GM18870 (cell line): ENCODE measurements around the gene RXRA.

Source experiments
- ATAC-seq: cut with Tn5 transposase; IDR thresholded peaks from one replicate; pipeline ENCODE4 v1.9.1; 2021; ENCODE audit warnings: moderate library complexity; ENCODE audit not compliant: unreplicated experiment

The RXRA gene

GRCh38 chr9:134379831-134380365 lies 53.6 kb downstream of the RXRA start:
- ATAC-seq = no peak

DNA sequence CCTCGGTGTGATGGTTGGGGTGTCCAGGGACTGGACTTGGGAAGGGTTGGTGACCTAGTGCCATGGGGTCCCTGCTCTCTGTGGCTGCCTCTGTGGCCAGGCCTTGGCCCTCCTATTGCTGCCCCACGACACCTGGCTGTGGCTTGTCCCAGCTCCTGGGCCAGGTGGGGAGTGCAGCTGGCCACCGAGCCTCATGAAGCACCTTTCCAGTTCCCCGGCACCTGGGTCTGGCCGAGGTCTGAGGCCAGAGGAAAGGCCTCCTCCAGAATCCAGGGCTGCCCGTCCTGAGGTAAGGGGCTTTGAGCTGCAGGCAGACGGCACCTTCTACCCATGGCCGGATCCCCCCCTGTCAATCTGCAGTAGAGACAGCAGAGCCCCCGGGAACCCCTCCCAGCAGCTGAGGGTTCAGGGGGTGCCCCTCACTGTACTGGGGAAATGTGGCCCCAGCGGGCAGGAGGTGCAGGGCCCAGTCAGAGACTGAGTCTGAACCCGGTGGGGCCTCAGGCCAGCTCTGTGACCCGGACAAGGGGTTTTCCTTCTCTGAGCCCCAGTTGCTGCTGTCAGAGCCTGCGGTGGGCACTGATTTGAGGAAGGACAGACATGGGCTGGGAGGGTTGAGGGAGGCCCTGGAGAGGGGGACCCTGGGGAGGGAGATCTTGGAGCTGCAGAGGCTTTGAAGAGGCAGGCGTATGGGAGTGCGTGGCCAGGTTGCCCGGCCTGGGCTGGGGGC lies 54.5 kb downstream of the RXRA start:
- no peak for ATAC-seq

DNA sequence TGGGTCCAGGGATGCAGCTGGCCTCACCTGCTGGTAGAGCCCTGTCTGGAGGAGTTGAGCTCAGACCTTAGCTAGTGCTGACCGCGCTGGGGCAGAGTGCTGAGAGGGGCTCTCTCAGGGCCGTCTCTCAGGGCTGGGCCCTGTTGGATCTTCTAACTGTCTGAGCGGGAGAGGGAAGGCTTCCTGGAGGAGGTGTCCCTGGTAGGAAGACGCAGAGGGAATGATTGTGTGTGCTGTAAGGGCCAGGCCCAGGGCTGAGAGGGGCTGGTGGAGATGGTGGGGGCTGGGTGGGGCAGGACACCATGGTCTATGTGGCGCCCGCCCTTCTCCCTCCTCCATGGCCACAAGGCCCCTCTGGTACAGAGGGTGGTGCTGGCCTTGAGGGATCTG lies 55.0 kb downstream of the RXRA start:
- no peak for ATAC-seq

- ATAC-seq = no peak
Observed at GRCh38 chr9:134381671-134382516, 55.6 kb downstream of the RXRA start.

DNA sequence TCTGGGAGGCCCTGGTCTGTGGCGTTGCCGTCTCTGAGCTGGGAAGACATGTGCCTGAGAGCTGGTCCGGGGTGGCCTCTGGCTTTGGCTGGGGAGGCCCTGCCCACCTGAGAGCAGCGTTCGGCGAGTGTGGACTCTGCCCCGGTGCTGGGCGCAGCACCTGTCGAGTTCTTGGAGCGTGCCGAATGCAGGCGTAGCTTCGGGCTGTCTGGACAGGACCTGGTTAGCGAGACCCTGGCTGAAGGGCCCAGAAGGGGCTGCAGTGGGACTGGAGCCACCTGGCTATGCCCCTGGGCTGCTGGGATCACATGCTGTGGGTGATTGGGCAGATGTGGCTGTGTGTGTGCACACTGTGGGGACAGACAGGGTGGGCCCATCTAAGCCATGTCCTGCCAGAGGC lies 56.5 kb downstream of the RXRA start:
- ATAC-seq = no peak

GRCh38 chr9:134383148-134383547 lies 56.9 kb downstream of the RXRA start:
- no peak for ATAC-seq

GRCh38 chr9:134384811-134385479 lies 58.7 kb downstream of the RXRA start:
- no peak for ATAC-seq

- ATAC-seq = no peak
Observed at GRCh38 chr9:134385915-134386314, 59.7 kb downstream of the RXRA start.

DNA sequence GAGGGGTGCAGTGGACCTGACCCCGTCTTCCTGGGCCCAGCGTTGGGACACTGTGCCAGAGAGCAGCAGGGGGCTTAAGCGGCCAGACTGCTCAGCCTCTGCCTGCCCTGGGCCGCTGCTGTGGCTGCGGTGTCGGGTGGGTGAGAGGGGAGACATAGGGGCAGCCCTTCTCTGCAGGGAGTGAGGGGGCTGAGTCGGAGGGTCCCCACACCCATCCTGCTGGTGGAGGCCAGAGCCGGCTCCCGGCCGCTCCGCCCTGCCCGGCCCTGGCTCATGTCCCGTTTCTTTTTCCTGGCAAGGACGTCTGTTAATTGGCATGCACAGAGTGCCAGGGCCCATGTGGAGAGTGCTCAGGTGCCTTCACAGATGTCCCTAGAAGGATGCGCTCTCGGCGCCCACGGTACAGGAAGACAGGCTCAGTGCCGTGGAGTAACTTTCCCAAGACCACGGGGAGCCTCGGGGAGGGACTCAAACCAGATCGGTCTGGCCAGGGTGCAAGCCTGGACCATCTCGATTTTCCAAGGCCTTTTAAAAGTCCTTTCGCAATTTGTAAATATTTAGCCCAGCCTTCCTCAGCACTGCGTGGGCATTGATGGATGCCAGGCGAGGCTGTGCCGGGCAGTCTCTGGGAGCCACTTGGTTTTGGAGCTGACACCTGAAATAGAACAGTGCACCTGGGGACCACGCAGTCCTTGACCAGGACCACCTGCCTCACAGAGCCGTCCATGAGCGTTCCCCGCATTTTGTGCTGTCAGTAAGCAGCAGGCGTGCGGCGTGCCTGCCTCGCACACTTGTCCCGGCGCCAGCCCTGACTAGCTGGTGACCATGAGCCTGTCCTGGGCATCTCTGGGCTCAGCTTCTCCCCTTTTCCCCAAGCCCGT lies 60.9 kb downstream of the RXRA start:
- no peak for ATAC-seq

- ATAC-seq = no peak
Observed at GRCh38 chr9:134388289-134388808, 62.1 kb downstream of the RXRA start.

DNA sequence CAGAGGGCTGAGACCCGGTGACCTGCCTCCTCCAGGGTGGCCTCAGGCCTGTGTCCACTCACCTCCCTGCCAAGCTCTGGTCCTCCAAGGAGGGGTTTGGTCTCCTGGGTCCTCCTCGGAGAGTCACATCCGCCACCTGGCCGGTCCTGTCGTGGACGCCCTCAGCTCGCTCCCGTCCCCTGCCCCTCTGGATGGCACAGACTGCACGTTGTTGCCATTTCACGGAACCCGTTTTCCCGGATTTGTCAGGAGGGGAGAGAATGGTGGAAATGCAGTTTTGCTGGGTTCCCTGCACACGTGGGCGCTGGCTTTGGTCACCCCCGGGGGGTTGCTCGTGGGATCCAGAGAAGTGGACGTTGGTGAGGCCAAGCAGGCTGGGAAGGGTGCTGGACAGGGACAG lies 62.7 kb downstream of the RXRA start:
- no peak for ATAC-seq

DNA sequence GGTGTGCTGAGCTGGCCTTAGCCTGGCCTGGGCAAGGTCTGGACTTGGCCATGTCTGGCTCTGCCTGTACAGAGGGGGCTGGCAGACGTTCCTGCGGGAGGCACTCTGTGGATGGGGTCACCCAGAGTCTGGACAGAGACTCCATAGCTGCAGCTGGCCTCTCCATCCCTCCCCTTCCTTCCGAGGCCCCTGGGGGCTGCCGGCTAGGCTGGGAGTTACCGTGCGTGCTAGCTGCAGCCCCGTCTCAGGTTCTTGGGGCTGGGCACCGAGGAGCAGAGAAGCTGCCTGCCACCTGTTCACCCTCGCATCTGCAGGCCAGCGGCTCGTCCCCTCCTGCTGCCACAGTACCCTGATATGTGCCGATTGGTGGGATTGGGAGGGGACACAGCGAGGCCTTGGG lies 63.4 kb downstream of the RXRA start:
- ATAC-seq = no peak

GRCh38 chr9:134390537-134390936 lies 64.3 kb downstream of the RXRA start:
- peak; percentile 32 for ATAC-seq

- ATAC-seq = peak; percentile 33
Observed at GRCh38 chr9:134390947-134391318, 64.7 kb downstream of the RXRA start.

DNA sequence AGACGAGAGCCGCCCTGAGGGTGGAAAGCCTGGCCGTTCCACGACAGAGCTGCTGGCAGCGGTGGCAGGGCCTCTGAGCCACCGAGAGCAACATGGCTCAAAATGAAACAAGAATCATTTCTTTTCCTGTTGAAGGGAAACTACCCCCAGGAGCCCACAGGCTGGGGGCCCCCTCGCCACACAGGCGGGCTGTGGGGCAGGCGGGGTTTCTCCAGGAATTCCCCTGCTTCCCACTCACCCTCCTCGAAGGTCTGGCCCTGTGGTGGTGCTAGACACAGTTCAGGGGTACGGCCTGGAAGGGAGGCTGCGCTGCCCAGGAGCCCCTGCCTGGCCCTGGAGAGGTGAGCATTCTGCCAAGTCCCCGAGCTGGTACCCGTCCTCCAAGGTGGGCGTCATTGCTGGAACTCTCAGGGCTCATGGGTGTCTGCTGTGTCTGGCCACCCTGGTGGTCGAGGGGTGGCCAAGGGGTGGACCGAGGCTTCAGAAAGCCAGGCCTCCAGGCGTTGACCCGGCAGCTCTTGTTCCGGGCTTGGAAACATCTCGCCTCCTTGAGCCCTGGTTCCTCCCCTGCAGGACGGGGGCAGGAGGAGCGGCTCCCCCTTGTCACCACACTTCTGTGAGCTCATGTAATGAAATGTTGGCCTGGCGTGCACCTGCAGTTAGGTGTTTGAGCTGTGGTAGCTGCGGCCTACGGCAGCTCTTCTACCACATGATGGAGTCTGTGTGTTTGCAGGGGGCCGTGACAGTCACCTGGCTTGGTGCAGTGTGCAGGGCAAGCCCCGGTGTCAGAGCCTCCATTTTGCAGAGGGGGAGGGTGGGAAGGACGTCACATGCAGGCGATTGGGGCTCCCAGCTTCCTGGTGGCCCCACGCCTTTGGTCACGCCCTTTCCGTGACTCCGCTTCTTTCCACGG lies 65.3 kb downstream of the RXRA start:
- peak; percentile 56 for ATAC-seq

GRCh38 chr9:134392900-134393299 lies 66.6 kb downstream of the RXRA start:
- no peak for ATAC-seq

- no peak for ATAC-seq
Observed at GRCh38 chr9:134393582-134394280, 67.5 kb downstream of the RXRA start.

DNA sequence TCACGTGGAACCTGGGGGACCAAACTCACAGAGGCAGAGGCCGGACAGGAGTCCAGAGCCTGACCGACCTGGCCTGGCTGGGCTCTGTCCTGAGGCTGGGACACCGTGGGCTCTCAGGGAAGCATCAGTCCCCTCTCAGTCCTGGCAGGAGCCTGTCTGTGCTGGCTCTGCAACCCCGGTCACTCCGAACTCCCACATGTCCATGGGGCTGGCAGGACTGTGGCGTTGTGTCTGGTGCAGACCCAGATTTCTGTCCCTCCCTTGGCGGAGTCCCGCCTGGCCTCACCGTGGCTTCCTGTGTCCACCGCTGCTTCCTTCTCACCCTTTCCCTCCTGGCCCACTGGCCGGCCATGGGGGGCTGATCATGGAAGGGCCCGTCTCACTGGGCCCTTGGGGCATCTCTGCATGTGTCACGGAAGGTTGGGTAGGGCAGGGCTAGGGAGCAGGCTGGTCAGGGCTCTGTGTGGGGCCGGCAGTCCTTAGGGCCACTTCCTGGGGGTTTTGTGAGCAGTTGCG lies 68.8 kb downstream of the RXRA start:
- no peak for ATAC-seq
